WTC11 (cell line): ENCODE measurements around the gene ZNF415.

Experiments used
- CREM ChIP-seq: sonication (generic); formaldehyde crosslinking; IDR thresholded peaks from 2 replicates; pipeline ENCODE4 v1.8.1; 2022; ENCODE audit warnings: mild to moderate bottlenecking, missing genetic modification reagents, moderate library complexity
- CTCF ChIP-seq: fragments of 200-600 bp; IDR thresholded peaks from 2 replicates; pipeline ENCODE4 v1.8.0; 2022; ENCODE audit warnings: antibody characterized with exemption
- ETV6 ChIP-seq: sonication (generic); formaldehyde crosslinking; IDR thresholded peaks from 2 replicates; pipeline ENCODE4 v1.8.1; 2022; ENCODE audit warnings: mild to moderate bottlenecking, missing genetic modification reagents
- KAT7 ChIP-seq: sonication (generic); formaldehyde crosslinking; IDR thresholded peaks from 2 replicates; pipeline ENCODE4 v1.8.1; 2023; ENCODE audit warnings: missing genetic modification reagents, mild to moderate bottlenecking, borderline replicate concordance
- NFE2L1 ChIP-seq: sonication (generic); formaldehyde crosslinking; IDR thresholded peaks from 2 replicates; pipeline ENCODE4 v1.8.1; 2023; ENCODE audit warnings: missing genetic modification reagents
- NR3C1 ChIP-seq: sonication (generic); formaldehyde crosslinking; conservative IDR thresholded peaks from 2 replicates; pipeline ENCODE4 v1.8.1; 2023; ENCODE audit warnings: low read depth, mild to moderate bottlenecking, missing genetic modification reagents
- SP1 ChIP-seq: sonication (generic); formaldehyde crosslinking; conservative IDR thresholded peaks from 2 replicates; pipeline ENCODE4 v1.8.1; 2022; ENCODE audit warnings: missing genetic modification reagents
- USF2 ChIP-seq: sonication (generic); formaldehyde crosslinking; IDR thresholded peaks from 2 replicates; pipeline ENCODE4 v1.8.1; 2023; ENCODE audit warnings: mild to moderate bottlenecking, missing genetic modification reagents, moderate library complexity
- TF ChIP-seq, protein P1 (sequence below): sonication (generic); formaldehyde crosslinking; IDR thresholded peaks from 2 replicates; pipeline ENCODE4 v1.8.0; 2022; ENCODE audit warnings: missing genetic modification reagents
- TF ChIP-seq, protein P2 (sequence below): sonication (generic); formaldehyde crosslinking; IDR thresholded peaks from 2 replicates; pipeline ENCODE4 v1.8.1; 2022; ENCODE audit warnings: missing genetic modification reagents, borderline replicate concordance
- TF ChIP-seq, protein P3 (sequence below): sonication (generic); formaldehyde crosslinking; IDR thresholded peaks from 2 replicates; pipeline ENCODE4 v1.8.0; 2022; ENCODE audit warnings: mild to moderate bottlenecking, missing genetic modification reagents

DNA sequence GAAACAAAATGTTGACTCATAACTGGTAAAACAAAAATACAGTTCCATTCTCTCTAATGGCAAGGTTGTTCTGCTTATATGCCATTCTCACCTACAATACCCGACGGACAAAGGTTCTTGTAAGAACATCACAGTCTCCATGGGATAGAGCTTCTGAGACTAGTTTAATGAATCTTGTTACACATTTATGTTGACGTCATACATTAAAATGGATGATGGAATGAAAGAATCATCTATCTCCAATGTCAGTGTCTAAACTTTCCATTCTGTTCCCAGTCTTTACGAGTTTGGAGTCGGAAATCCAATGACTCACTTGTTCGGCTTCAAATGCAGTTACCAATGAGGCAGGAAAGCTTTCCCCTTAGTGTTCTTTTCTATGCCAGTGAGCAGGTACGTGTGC lies 47.2 kb downstream of the ZNF415 start:
- TF ChIP-seq USF2 (CRISPR knock-in tag) (no peak), KAT7 (CRISPR knock-in tag) (no peak), CTCF (no peak), SP1 (CRISPR knock-in tag) (no peak), CREM (CRISPR knock-in tag) (no peak), NFE2L1 (CRISPR knock-in tag) (no peak), ETV6 (CRISPR knock-in tag) (no peak), NR3C1 (CRISPR knock-in tag) (no peak)
- TF ChIP-seq, protein P1, sequence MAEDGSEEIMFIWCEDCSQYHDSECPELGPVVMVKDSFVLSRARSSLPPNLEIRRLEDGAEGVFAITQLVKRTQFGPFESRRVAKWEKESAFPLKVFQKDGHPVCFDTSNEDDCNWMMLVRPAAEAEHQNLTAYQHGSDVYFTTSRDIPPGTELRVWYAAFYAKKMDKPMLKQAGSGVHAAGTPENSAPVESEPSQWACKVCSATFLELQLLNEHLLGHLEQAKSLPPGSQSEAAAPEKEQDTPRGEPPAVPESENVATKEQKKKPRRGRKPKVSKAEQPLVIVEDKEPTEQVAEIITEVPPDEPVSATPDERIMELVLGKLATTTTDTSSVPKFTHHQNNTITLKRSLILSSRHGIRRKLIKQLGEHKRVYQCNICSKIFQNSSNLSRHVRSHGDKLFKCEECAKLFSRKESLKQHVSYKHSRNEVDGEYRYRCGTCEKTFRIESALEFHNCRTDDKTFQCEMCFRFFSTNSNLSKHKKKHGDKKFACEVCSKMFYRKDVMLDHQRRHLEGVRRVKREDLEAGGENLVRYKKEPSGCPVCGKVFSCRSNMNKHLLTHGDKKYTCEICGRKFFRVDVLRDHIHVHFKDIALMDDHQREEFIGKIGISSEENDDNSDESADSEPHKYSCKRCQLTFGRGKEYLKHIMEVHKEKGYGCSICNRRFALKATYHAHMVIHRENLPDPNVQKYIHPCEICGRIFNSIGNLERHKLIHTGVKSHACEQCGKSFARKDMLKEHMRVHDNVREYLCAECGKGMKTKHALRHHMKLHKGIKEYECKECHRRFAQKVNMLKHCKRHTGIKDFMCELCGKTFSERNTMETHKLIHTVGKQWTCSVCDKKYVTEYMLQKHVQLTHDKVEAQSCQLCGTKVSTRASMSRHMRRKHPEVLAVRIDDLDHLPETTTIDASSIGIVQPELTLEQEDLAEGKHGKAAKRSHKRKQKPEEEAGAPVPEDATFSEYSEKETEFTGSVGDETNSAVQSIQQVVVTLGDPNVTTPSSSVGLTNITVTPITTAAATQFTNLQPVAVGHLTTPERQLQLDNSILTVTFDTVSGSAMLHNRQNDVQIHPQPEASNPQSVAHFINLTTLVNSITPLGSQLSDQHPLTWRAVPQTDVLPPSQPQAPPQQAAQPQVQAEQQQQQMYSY (CRISPR knock-in tag) = no peak
- TF ChIP-seq, protein P2, sequence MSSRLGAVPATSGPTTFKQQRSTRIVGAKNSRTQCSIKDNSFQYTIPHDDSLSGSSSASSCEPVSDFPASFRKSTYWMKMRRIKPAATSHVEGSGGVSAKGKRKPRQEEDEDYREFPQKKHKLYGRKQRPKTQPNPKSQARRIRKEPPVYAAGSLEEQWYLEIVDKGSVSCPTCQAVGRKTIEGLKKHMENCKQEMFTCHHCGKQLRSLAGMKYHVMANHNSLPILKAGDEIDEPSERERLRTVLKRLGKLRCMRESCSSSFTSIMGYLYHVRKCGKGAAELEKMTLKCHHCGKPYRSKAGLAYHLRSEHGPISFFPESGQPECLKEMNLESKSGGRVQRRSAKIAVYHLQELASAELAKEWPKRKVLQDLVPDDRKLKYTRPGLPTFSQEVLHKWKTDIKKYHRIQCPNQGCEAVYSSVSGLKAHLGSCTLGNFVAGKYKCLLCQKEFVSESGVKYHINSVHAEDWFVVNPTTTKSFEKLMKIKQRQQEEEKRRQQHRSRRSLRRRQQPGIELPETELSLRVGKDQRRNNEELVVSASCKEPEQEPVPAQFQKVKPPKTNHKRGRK (CRISPR knock-in tag) = no peak
- TF ChIP-seq, protein P3, sequence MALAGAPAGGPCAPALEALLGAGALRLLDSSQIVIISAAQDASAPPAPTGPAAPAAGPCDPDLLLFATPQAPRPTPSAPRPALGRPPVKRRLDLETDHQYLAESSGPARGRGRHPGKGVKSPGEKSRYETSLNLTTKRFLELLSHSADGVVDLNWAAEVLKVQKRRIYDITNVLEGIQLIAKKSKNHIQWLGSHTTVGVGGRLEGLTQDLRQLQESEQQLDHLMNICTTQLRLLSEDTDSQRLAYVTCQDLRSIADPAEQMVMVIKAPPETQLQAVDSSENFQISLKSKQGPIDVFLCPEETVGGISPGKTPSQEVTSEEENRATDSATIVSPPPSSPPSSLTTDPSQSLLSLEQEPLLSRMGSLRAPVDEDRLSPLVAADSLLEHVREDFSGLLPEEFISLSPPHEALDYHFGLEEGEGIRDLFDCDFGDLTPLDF (CRISPR knock-in tag) = no peak
